Measurements from ENCODE around the gene CLIP2. TPM values are rescaled to one million over a fixed set of nuclear protein-coding genes. Genes with fewer than 3 reads are reported as not detected.
"Not testable (repeated sequence)": the region's sequence is repeated elsewhere in the genome, so short reads cannot be mapped to it uniquely, and the experiment has no call there.

Gene CLIP2
- total RNA-seq, 1 experiment from 2014 or later: 39.9 TPM

DNA sequence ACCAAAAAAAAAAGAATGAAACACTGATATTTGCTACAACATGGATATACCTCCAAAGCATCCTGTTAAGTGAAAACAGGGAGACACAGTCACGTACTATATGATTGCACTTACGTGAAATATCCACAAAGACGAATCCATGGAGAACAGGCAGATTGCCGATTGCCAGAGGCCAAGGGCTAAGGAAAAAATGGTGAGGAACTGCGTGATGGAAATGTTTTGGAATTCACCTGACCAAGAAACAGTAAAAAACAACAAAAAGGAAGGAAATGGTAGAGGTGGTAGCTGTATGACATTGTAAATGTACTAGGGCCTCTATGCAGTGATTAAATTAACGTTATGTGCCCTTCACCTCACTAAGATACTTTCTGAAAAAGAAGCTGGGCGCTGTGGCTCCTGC lies 120.4 kb downstream of the CLIP2 start:
- CTCF ChIA-PET: no interaction called here
- H3K36me3 ChIP-seq (ENCODE audit: control insufficient read depth, insufficient read depth, low read length): no peaks in the 10 kb centered on the region
- BruUV-seq (replicated peaks): no TSS peak
- in situ Hi-C loops (cut with HindIII; ENCODE audit: low pct_unique_long_range_greater_than_20kb, low sequenced_read_pairs) (no loop called here), intact Hi-C loops (cut with micrococcal nuclease; ENCODE audit: unreplicated experiment) (no loop called here)
- no peak overlapping the region for H3K4me3 ChIP-seq (ENCODE audit: low read depth in 2 of 2, low read length in 2 of 2)
- no peaks in the 10 kb centered on the region for H3K4me1 ChIP-seq (ENCODE audit: control insufficient read depth, insufficient read depth, low read length)
- DNase-seq (ENCODE audit: low read depth, low spot score) (no peak), ATAC-seq (no peak)
- no peaks in the 10 kb centered on the region for H3K27me3 ChIP-seq (ENCODE audit: control insufficient read depth, insufficient read depth, low read length)
- TF ChIP-seq TCF7L2 (IDR thresholded peaks at IDR 0.05; ENCODE audit: low read depth, low read length) (no peak), REST (IDR thresholded peaks at IDR 0.05; ENCODE audit: insufficient read depth in 1 of 2, low read depth in 2 of 2, low read length in 1 of 2) (no peak), SIN3A (IDR thresholded peaks at IDR 0.05; ENCODE audit: borderline replicate concordance, insufficient read depth, low read depth, low read length) (no peak), POLR2AphosphoS5 (IDR thresholded peaks at IDR 0.05; ENCODE audit: low read depth, low read length) (no peak)
- TF ChIP-seq, protein P1, sequence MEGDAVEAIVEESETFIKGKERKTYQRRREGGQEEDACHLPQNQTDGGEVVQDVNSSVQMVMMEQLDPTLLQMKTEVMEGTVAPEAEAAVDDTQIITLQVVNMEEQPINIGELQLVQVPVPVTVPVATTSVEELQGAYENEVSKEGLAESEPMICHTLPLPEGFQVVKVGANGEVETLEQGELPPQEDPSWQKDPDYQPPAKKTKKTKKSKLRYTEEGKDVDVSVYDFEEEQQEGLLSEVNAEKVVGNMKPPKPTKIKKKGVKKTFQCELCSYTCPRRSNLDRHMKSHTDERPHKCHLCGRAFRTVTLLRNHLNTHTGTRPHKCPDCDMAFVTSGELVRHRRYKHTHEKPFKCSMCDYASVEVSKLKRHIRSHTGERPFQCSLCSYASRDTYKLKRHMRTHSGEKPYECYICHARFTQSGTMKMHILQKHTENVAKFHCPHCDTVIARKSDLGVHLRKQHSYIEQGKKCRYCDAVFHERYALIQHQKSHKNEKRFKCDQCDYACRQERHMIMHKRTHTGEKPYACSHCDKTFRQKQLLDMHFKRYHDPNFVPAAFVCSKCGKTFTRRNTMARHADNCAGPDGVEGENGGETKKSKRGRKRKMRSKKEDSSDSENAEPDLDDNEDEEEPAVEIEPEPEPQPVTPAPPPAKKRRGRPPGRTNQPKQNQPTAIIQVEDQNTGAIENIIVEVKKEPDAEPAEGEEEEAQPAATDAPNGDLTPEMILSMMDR (IDR thresholded peaks at IDR 0.05): no peak
- POLR2A ChIA-PET: no interaction called here
- no peaks in the 10 kb centered on the region for H3K9me3 ChIP-seq (ENCODE audit: control insufficient read depth, insufficient read depth, low read depth, low read length)
- H3K27ac ChIP-seq (ENCODE audit: low read length): no peak overlapping the region

GRCh38 chr7:74410772-74411171 lies 121.6 kb downstream of the CLIP2 start:
- no peak for DNase-seq (ENCODE audit: low read depth, low spot score)
- H3K27ac ChIP-seq (ENCODE audit: low read length): no peak overlapping the region
- H3K4me1 ChIP-seq (ENCODE audit: control insufficient read depth, insufficient read depth, low read length): no peaks in the 10 kb centered on the region
- TF ChIP-seq REST (IDR thresholded peaks at IDR 0.05; ENCODE audit: insufficient read depth in 1 of 2, low read depth in 2 of 2, low read length in 1 of 2) (no peak), POLR2AphosphoS5 (IDR thresholded peaks at IDR 0.05; ENCODE audit: low read depth, low read length) (no peak), TCF7L2 (IDR thresholded peaks at IDR 0.05; ENCODE audit: low read depth, low read length) (no peak), SIN3A (IDR thresholded peaks at IDR 0.05; ENCODE audit: borderline replicate concordance, insufficient read depth, low read depth, low read length) (no peak)
- TF ChIP-seq, protein P1 (IDR thresholded peaks at IDR 0.05): no peak
- ChIA-PET CTCF (interaction anchor here (0.7 kb wide), 1 partner anchor 34 kb away, joined by 4 read pairs; no protein-coding TSS in a partner anchor), POLR2A (no interaction called here)
- BruUV-seq (replicated peaks): no TSS peak
- ATAC-seq: no peak
- no peaks in the 10 kb centered on the region for H3K36me3 ChIP-seq (ENCODE audit: control insufficient read depth, insufficient read depth, low read length)
- H3K4me3 ChIP-seq (ENCODE audit: low read depth in 2 of 2, low read length in 2 of 2): no peak overlapping the region
- no peaks in the 10 kb centered on the region for H3K9me3 ChIP-seq (ENCODE audit: control insufficient read depth, insufficient read depth, low read depth, low read length)
- H3K27me3 ChIP-seq (ENCODE audit: control insufficient read depth, insufficient read depth, low read length): no peaks in the 10 kb centered on the region
- intact Hi-C loops (cut with micrococcal nuclease; ENCODE audit: unreplicated experiment): no loop called here
- in situ Hi-C loops (cut with HindIII; ENCODE audit: low pct_unique_long_range_greater_than_20kb, low sequenced_read_pairs): no loop called here

- intact Hi-C loops (cut with micrococcal nuclease; ENCODE audit: unreplicated experiment); ATAC-seq; H3K27me3 ChIP-seq (ENCODE audit: control insufficient read depth, insufficient read depth, low read length); H3K36me3 ChIP-seq (ENCODE audit: control insufficient read depth, insufficient read depth, low read length); H3K27ac ChIP-seq (ENCODE audit: low read length); in situ Hi-C loops (cut with HindIII; ENCODE audit: low pct_unique_long_range_greater_than_20kb, low sequenced_read_pairs); H3K4me3 ChIP-seq (ENCODE audit: low read depth in 2 of 2, low read length in 2 of 2); BruUV-seq (replicated peaks); POLR2A ChIA-PET; H3K9me3 ChIP-seq (ENCODE audit: control insufficient read depth, insufficient read depth, low read depth, low read length); DNase-seq (ENCODE audit: low read depth, low spot score); H3K4me1 ChIP-seq (ENCODE audit: control insufficient read depth, insufficient read depth, low read length): not testable (repeated sequence)
- CTCF ChIA-PET: interaction anchor here (0.7 kb wide), 1 partner anchor 35 kb away, joined by 4 read pairs; no protein-coding TSS in a partner anchor
These were observed 122.4 kb downstream of the CLIP2 start for GRCh38 chr7:74411571-74411970.

All from Panc1 (cell line).